OCI-LY7 (cell line): ENCODE results near the gene SREK1IP1.

Experiments used
- CTCF ChIP-seq: fragments of 200-600 bp; sonication (generic); conservative IDR thresholded peaks from 2 replicates; pipeline ENCODE4 v1.5.1; 2014; ENCODE audit warnings: mild to moderate bottlenecking, antibody characterized with exemption, low read length, moderate library complexity, mixed read lengths
- EZH2phosphoT487 ChIP-seq: fragments of 200-600 bp; sonication (generic); IDR thresholded peaks from 2 replicates; pipeline ENCODE4 v1.6.1; 2018; ENCODE audit warnings: low read depth, borderline replicate concordance, mild to moderate bottlenecking, mixed run types, antibody characterized with exemption, low read length, moderate library complexity, mixed read lengths

GRCh38 chr5:64707191-64707590, 61.3 kb downstream of the SREK1IP1 start:
- TF ChIP-seq CTCF (no peak), EZH2phosphoT487 (no peak)
